K562 (cell line): Measurements from ENCODE around the gene STXBP6. TPM values are rescaled to one million over a fixed set of nuclear protein-coding genes. Genes with fewer than 3 reads are reported as not detected.

Experiments used
- ATAC-seq: fragments of 200-7000 bp; cut with Tn5 transposase; 3 replicates; pipeline ENCODE4 v1.9.1; 2020; ENCODE audit warnings: moderate library complexity
- BruUV-seq: library from RNA; stranded (reverse); fragments of 400-500 nt; replicated peaks from 2 replicates; lab custom pipeline; 2021; lab: Mats Ljungman, UMichigan
- CTCF ChIA-PET: fragments of 300-600 bp; formaldehyde crosslinking; extraction: SDS; loops from one replicate; lab custom pipeline; 2021; ENCODE audit warnings: low intra/inter-chr PET ratio; lab: Yijun Ruan, JAX
- POLR2A ChIA-PET: fragments of 300-600, 350-650 bp; sonication (Branson Sonifier 250); formaldehyde crosslinking; extraction: SDS; loops from one replicate; lab custom pipeline; 2021; ENCODE audit warnings: antibody characterized with exemption, inconsistent platforms; lab: Yijun Ruan, JAX
- DNase-seq, 4 experiments: peaks; one replicate each; pipeline versions ENCODE4 v3.0.0 to v3.0.0-alpha.2; 2011 to 2018; ENCODE audit warnings: low spot score in 3 of 4, mixed read lengths in 3 of 4; ENCODE audit errors: extremely low read depth in 1 of 4
- FAIRE-seq: peaks from 2 replicates; lab custom pipeline; 2011; peaks lifted over from hg19 to GRCh38; lab: Jason Lieb, UNC
- H2AFZ ChIP-seq: 2 replicates; pipeline ENCODE4 v1.6.0; 2011; ENCODE audit warnings: low read depth, low read length, control low read depth, inconsistent platforms
- H3K27ac ChIP-seq: fragments of 200-600 bp; 3 replicates; pipeline ENCODE4 v1.8.0; 2011; ENCODE audit warnings: low read depth, mild to moderate bottlenecking, control low read depth, inconsistent platforms, low read length, moderate library complexity, mixed read lengths; ENCODE audit errors: extremely low read depth
- H3K27me3 ChIP-seq, 2 experiments: fragments of 300-600 bp in 1 of 2; 2 replicates in 1 of 2; 3 replicates in 1 of 2; pipeline versions ENCODE4 v1.6.0 to v1.8.0; 2011; ENCODE audit warnings: inconsistent platforms in 2 of 2, low read length in 2 of 2, mild to moderate bottlenecking in 1 of 2, mixed read lengths in 1 of 2, moderate library complexity in 1 of 2; ENCODE audit not compliant: control insufficient read depth in 2 of 2, insufficient read depth in 2 of 2
- H3K36me3 ChIP-seq: fragments of 300-600 bp; 3 replicates; pipeline ENCODE4 v1.8.0; 2011; ENCODE audit warnings: mild to moderate bottlenecking, low read length, inconsistent platforms; ENCODE audit not compliant: control insufficient read depth, insufficient read depth
- H3K4me1 ChIP-seq, 2 experiments: fragments of 200-600 bp in 1 of 2; replicated peaks in 1 of 2; 2 replicates in 1 of 2; 3 replicates in 1 of 2; pipeline versions ENCODE4 v1.5.1 to v1.8.0; 2011; ENCODE audit warnings: inconsistent platforms in 2 of 2, low read length in 2 of 2, mild to moderate bottlenecking in 1 of 2, mixed read lengths in 1 of 2, moderate library complexity in 1 of 2; ENCODE audit not compliant: control insufficient read depth in 2 of 2, insufficient read depth in 2 of 2
- H3K4me2 ChIP-seq: 2 replicates; pipeline ENCODE4 v1.6.1; 2011; ENCODE audit warnings: low read length, control low read depth, inconsistent platforms, mixed read lengths; ENCODE audit not compliant: insufficient read depth
- H3K4me3 ChIP-seq: fragments of 200-600 bp; sonication (generic), shearing (Covaris generic); 2 replicates; pipeline ENCODE4 v1.5.1; 2016; ENCODE audit warnings: control low read depth, inconsistent platforms
- H3K79me2 ChIP-seq: fragments of 200-600 bp; 3 replicates; pipeline ENCODE4 v1.8.0; 2011; ENCODE audit warnings: low read length, inconsistent platforms; ENCODE audit not compliant: control insufficient read depth, insufficient read depth
- H3K9ac ChIP-seq, 2 experiments: 2 replicates each; pipeline versions ENCODE4 v1.6.0 to v1.6.1; 2011; ENCODE audit warnings: low read depth in 2 of 2, low read length in 2 of 2, control low read depth in 1 of 2, inconsistent platforms in 1 of 2, mild to moderate bottlenecking in 1 of 2, mixed read lengths in 1 of 2; ENCODE audit not compliant: insufficient read depth in 1 of 2
- H3K9me1 ChIP-seq: one replicate; pipeline ENCODE4 v1.6.0; 2011; ENCODE audit warnings: inconsistent platforms, mild to moderate bottlenecking, low read length, moderate library complexity; ENCODE audit not compliant: control insufficient read depth, insufficient read depth
- H3K9me3 ChIP-seq: replicated peaks from 2 replicates; pipeline ENCODE4 v1.5.1; 2011; ENCODE audit warnings: low read depth, low read length, inconsistent platforms; ENCODE audit not compliant: control insufficient read depth, insufficient read depth
- H4K20me1 ChIP-seq: replicated peaks from 2 replicates; pipeline ENCODE4 v1.6.1; 2011; ENCODE audit warnings: low read length, inconsistent platforms, mixed read lengths; ENCODE audit not compliant: control insufficient read depth, insufficient read depth
- ELF2 ChIP-seq: fragments of 250-450 bp; sonication (Bioruptor Pico); IDR thresholded peaks from 2 replicates; pipeline ENCODE4 v1.5.0; 2021; ENCODE audit warnings: mild to moderate bottlenecking
- ESRRB ChIP-seq: fragments of 250-450 bp; sonication (Bioruptor Pico); IDR thresholded peaks from 2 replicates; pipeline ENCODE4 v1.5.0; 2020; ENCODE audit warnings: mild to moderate bottlenecking, moderate library complexity, borderline replicate concordance
- HEY1 ChIP-seq: fragments of 250-450 bp; sonication (Bioruptor Pico); IDR thresholded peaks from 2 replicates; pipeline ENCODE4 v1.5.0; 2020; ENCODE audit warnings: mild to moderate bottlenecking, moderate library complexity, borderline replicate concordance
- KDM5B ChIP-seq: fragments of 200-600 bp; sonication (generic); IDR thresholded peaks from 2 replicates; pipeline ENCODE4 v1.6.1; 2012; ENCODE audit warnings: low read depth, mild to moderate bottlenecking, moderate library complexity, low read length, control low read depth, inconsistent platforms; ENCODE audit not compliant: insufficient replicate concordance
- NUFIP1 ChIP-seq: fragments of 450-650 bp; IDR thresholded peaks from 2 replicates; pipeline ENCODE4 v1.6.1; 2018; ENCODE audit not compliant: partially characterized antibody
- PRDM10 ChIP-seq: fragments of 450-650 bp; IDR thresholded peaks from 2 replicates; pipeline ENCODE4 v1.6.1; 2018; ENCODE audit not compliant: partially characterized antibody
- PYGO2 ChIP-seq: fragments of 450-650 bp; IDR thresholded peaks from 2 replicates; pipeline ENCODE4 v1.6.1; 2016; ENCODE audit warnings: mild to moderate bottlenecking, missing genetic modification characterization, moderate library complexity, missing compliant biosample characterization
- SLC30A9 ChIP-seq: fragments of 250-450 bp; sonication (Bioruptor Pico); IDR thresholded peaks from 2 replicates; pipeline ENCODE4 v1.8.0; 2022; ENCODE audit warnings: mild to moderate bottlenecking, moderate library complexity
- TAF9B ChIP-seq: fragments of 450-650 bp; IDR thresholded peaks from 2 replicates; pipeline ENCODE4 v1.6.1; 2018; ENCODE audit warnings: mild to moderate bottlenecking; ENCODE audit not compliant: partially characterized antibody
- TGIF2 ChIP-seq: sonication (generic); formaldehyde crosslinking; IDR thresholded peaks from 2 replicates; pipeline ENCODE4 v1.8.1; 2022; ENCODE audit warnings: mild to moderate bottlenecking, missing genetic modification reagents, moderate library complexity
- XRCC5 ChIP-seq: fragments of 200-400 bp; formaldehyde crosslinking; IDR thresholded peaks from 2 replicates; pipeline ENCODE4 v1.6.1; 2017; ENCODE audit warnings: low read depth, mild to moderate bottlenecking, low read length
- ZC3H8 ChIP-seq: fragments of 450-650 bp; IDR thresholded peaks from 2 replicates; pipeline ENCODE4 v1.6.1; 2017
- ZNF146 ChIP-seq: IDR thresholded peaks from one replicate; pipeline ENCODE4 v1.6.1; 2018; ENCODE audit warnings: missing compliant biosample characterization; ENCODE audit not compliant: unreplicated experiment
- WGBS: fragments of 100-300 bp; shearing (Covaris generic); methylation state at CpG from one replicate; pipeline ENCODE4 v1.1.6; 2016; ENCODE audit warnings: low coverage, mixed read lengths; ENCODE audit not compliant: insufficient coverage; ENCODE audit errors: missing lambda C conversion rate; 5-methylcytosine and 5-hydroxymethylcytosine counted together
- in situ Hi-C: fragments of 300-500 bp; cut with MboI; formaldehyde crosslinking; loops from 4 replicates; pipeline ENCODE4 v1.15.0; 2018; ENCODE audit warnings: inconsistent platforms, mixed read lengths
- intact Hi-C: fragments of 100-400 bp; cut with micrococcal nuclease; formaldehyde crosslinking; loops from 2 replicates; pipeline ENCODE4 v1.14.2; 2022
- polyA plus RNA-seq, 8 experiments: library from polyadenylated mRNA; depleted of rRNA in 4 of 8; stranded (reverse) in 5 of 8; unstranded in 3 of 8; fragments of >200 nt; fragmentation: Nextera tagmentation in 2 of 8; fragmentation: Illumina TruSeq in 1 of 8; extraction: Ambion mirVana in 2 of 8; extraction: Trizol in 1 of 8; gene quantifications; 2 replicates each; pipeline versions ENCODE4 v1.2.1 to v1.2.3, GENCODE V29; 2011 to 2014; ENCODE audit warnings: inconsistent platforms in 1 of 8, missing spikeins in 1 of 8
- total RNA-seq, 7 experiments: library from RNA; depleted of rRNA in 6 of 7; stranded (reverse); fragments of >200 nt in 6 of 7; fragmentation: Illumina TruSeq in 2 of 7; extraction: Trizol in 2 of 7; gene quantifications; 2 replicates each; pipeline versions ENCODE4 v1.2.1 to v1.2.3, GENCODE V29; 2011 to 2021; ENCODE audit warnings: low replicate concordance in 1 of 7
- TF ChIP-seq, protein P1 (sequence below): fragments of 450-650 bp; IDR thresholded peaks from 2 replicates; pipeline ENCODE4 v1.7.1; 2018; ENCODE audit warnings: mild to moderate bottlenecking, low read depth; ENCODE audit not compliant: partially characterized antibody

The STXBP6 gene
- total and polyA plus RNA-seq, 9 of the 15 experiments (the other 6 are each of a cell fraction or from before 2014, with no cell fraction given) = 0.27 to 0.89 (median 0.59) TPM

DNA sequence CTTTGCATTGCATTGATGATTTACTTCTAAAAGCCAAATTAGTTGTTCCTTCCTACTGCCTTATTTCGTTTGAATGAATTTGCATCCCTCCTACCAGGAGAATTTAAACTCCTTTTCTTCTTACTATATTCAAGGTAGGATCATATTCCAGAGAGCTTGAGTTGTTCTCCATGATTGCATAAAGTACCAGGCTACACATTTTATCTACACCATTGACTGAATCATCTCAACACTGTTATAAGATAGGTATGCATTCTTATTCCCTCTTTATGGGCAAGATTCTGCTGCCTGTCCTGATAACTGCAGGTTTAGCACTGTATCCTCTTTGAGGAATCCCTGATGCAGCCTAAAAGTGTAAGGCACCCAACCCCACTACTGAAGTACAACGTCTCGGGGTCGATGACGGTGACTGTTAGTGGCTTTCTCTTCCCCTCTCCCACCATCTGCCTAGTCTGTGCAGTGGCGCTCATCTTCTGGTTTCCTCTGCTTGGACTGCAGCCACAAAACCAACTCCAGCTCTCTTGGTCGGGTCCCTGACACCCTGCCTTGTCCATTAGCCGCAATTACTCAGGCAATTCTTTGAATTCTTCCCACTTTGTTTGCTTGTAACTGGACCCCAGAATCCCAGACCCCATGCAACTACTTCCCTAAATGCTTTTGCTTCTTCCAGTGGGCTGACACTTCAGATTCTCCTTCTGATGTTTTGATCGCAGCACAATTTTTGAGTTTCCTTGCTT is 44.4 kb upstream of the STXBP6 start (continued):
- TF ChIP-seq HEY1 (no peak), SLC30A9 (CRISPR knock-in tag) (no peak), NUFIP1 (no peak), KDM5B (no peak)

DNA sequence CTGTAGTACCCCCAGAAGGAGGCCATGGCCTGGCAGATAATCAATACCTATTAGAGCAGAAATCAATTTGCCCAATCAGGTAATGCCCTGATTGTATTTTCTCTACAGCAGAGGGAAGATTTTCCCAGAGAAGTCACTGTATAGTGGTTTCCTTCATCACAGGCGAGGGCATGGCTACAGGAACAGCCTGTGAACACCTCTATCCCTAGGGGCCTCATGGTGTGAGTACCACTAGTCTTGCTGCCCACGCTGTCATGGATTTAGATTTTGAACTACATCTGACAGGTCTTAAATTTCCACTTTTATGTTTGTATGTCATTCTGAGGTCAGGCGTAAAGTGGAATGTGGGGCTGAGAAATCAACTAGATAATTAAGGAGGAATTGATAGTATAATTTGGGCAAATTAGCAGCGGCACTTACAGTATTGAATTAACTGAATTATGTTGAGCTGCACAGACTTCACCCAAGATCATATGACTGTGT is 42.4 kb upstream of the STXBP6 start:
- 4% methylated on average over 4 of the region's 4 CpGs for WGBS
- no peaks in the 10 kb centered on the region for H3K79me2 ChIP-seq
- H3K27ac ChIP-seq = no peak overlapping the region
- H3K9ac ChIP-seq = no peak overlapping the region
- H3K27me3 ChIP-seq = no peaks in the 10 kb centered on the region
- no peak for DNase-seq
- no peaks in the 10 kb centered on the region for H3K9me3 ChIP-seq
- ChIA-PET CTCF (no interaction called here), POLR2A (no interaction called here)
- ATAC-seq = no peak
- no peak overlapping the region for H2AFZ ChIP-seq
- no peaks in the 10 kb centered on the region for H3K36me3 ChIP-seq
- in situ Hi-C loops (no loop called here), intact Hi-C loops (no loop called here)
- H3K4me3 ChIP-seq = no peak overlapping the region
- H3K4me2 ChIP-seq = no peak overlapping the region
- no peaks in the 10 kb centered on the region for H3K9me1 ChIP-seq
- no peak for FAIRE-seq
- no TSS peak for BruUV-seq
- H3K4me1 ChIP-seq = no peaks in the 10 kb centered on the region
- H4K20me1 ChIP-seq = no peaks in the 10 kb centered on the region
- TF ChIP-seq TAF9B = no peak
- TF ChIP-seq PYGO2 (tag) = no peak
- TF ChIP-seq TGIF2 = no peak
- no peak for TF ChIP-seq ZNF146 (CRISPR knock-in tag)
- no peak for TF ChIP-seq ELF2
- TF ChIP-seq XRCC5 = no peak
- TF ChIP-seq, protein P1, sequence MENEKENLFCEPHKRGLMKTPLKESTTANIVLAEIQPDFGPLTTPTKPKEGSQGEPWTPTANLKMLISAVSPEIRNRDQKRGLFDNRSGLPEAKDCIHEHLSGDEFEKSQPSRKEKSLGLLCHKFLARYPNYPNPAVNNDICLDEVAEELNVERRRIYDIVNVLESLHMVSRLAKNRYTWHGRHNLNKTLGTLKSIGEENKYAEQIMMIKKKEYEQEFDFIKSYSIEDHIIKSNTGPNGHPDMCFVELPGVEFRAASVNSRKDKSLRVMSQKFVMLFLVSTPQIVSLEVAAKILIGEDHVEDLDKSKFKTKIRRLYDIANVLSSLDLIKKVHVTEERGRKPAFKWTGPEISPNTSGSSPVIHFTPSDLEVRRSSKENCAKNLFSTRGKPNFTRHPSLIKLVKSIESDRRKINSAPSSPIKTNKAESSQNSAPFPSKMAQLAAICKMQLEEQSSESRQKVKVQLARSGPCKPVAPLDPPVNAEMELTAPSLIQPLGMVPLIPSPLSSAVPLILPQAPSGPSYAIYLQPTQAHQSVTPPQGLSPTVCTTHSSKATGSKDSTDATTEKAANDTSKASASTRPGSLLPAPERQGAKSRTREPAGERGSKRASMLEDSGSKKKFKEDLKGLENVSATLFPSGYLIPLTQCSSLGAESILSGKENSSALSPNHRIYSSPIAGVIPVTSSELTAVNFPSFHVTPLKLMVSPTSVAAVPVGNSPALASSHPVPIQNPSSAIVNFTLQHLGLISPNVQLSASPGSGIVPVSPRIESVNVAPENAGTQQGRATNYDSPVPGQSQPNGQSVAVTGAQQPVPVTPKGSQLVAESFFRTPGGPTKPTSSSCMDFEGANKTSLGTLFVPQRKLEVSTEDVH = no peak
- TF ChIP-seq ZC3H8 = no peak
- TF ChIP-seq PRDM10 = no peak
- no peak for TF ChIP-seq NUFIP1
- no peak for TF ChIP-seq ESRRB (CRISPR knock-in tag)
